ENCODE data around the gene NEUROD1.

DNA sequence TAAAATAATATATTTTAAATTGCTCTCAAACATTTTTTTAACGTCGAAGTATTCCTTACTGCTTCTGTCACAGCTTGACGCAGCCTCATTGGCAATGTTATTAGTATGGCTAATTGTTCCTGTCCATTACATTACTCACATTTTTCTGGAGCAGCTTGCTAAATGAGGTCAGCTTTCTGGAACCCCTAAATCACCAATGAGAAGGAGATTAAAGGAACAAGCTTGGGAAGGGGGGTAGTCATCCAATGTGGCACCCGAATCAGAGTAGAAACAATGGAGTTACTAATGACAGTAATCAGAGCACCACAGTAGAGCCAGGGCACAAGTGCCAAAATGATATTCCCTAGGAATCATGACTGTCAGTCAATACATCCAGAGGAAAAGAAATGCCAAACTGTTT lies 5.1 kb downstream of the NEUROD1 start:
- TF ChIP-seq EZH2 (IDR thresholded peaks at IDR 0.05) (no peak), EZH2phosphoT487 (IDR thresholded peaks at IDR 0.05) (no peak)
- TF ChIP-seq, protein P1, sequence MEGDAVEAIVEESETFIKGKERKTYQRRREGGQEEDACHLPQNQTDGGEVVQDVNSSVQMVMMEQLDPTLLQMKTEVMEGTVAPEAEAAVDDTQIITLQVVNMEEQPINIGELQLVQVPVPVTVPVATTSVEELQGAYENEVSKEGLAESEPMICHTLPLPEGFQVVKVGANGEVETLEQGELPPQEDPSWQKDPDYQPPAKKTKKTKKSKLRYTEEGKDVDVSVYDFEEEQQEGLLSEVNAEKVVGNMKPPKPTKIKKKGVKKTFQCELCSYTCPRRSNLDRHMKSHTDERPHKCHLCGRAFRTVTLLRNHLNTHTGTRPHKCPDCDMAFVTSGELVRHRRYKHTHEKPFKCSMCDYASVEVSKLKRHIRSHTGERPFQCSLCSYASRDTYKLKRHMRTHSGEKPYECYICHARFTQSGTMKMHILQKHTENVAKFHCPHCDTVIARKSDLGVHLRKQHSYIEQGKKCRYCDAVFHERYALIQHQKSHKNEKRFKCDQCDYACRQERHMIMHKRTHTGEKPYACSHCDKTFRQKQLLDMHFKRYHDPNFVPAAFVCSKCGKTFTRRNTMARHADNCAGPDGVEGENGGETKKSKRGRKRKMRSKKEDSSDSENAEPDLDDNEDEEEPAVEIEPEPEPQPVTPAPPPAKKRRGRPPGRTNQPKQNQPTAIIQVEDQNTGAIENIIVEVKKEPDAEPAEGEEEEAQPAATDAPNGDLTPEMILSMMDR (IDR thresholded peaks at IDR 0.05): no peak

All from neural progenitor cell (in vitro differentiated cells).